Thyroid gland (tissue), 4 donors: ENCODE measurements around the gene SMYD4.

Experiments
- POLR2A ChIP-seq, 2 donors: fragments of 450-650 bp; IDR thresholded peaks; one replicate each; pipeline ENCODE4 v1.6.1; 2017; ENCODE audit warnings: antibody characterized with exemption in 2 of 2, mild to moderate bottlenecking in 2 of 2, moderate library complexity in 1 of 2
- TF ChIP-seq, protein P1 (sequence below), 6 experiments: fragments of 200-600 bp in 3 of 6; fragments of 450-650 bp in 3 of 6; sonication (generic) in 3 of 6; IDR thresholded peaks; one replicate each; pipeline ENCODE4 v1.5.1; 2016 to 2019; ENCODE audit warnings: antibody characterized with exemption in 6 of 6, mild to moderate bottlenecking in 2 of 6, inconsistent platforms in 1 of 6, moderate library complexity in 1 of 6

DNA sequence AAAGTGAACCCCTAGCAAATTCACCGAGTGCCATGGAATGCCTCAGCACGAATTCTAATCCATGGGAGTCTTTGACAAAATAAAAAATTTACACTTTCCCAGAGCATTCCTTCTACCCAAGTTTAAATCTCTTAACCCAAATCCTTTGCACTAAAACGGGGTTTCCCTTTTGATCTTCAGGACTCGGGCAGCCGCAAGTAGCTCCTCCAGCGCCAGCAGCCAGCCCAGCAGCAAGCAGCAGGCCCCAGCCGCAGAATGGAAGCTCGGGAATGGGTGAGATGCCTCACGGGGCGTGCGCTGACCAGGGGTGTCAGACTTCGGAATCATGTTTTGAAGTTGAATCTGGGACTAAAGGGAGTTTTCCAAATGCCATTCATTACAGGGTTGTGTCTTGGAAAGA lies 42.6 kb upstream of the SMYD4 start:
- TF ChIP-seq, protein P1, sequence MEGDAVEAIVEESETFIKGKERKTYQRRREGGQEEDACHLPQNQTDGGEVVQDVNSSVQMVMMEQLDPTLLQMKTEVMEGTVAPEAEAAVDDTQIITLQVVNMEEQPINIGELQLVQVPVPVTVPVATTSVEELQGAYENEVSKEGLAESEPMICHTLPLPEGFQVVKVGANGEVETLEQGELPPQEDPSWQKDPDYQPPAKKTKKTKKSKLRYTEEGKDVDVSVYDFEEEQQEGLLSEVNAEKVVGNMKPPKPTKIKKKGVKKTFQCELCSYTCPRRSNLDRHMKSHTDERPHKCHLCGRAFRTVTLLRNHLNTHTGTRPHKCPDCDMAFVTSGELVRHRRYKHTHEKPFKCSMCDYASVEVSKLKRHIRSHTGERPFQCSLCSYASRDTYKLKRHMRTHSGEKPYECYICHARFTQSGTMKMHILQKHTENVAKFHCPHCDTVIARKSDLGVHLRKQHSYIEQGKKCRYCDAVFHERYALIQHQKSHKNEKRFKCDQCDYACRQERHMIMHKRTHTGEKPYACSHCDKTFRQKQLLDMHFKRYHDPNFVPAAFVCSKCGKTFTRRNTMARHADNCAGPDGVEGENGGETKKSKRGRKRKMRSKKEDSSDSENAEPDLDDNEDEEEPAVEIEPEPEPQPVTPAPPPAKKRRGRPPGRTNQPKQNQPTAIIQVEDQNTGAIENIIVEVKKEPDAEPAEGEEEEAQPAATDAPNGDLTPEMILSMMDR (IDR thresholded peaks at IDR 0.05) = no peak
- TF ChIP-seq POLR2A (IDR thresholded peaks at IDR 0.05) = no peak
